GM23248 (cell line): Measurements from ENCODE around the gene CASZ1. TPM values are rescaled to one million over a fixed set of nuclear protein-coding genes. Genes with fewer than 3 reads are reported as not detected.
A peak's percentile ranks its signal among the peaks of the same experiment; 100 is the strongest.

Experiments used
- DNase-seq: peaks from one replicate; pipeline ENCODE4 v3.0.0-alpha.2; 2015
- H2AFZ ChIP-seq: fragments of 200-600 bp; sonication (generic); 2 replicates; pipeline ENCODE4 v1.6.1; 2016; ENCODE audit warnings: antibody characterized with exemption
- H3F3A ChIP-seq: fragments of 200-600 bp; sonication (generic); 2 replicates; pipeline ENCODE4 v1.6.1; 2016; ENCODE audit warnings: mild to moderate bottlenecking, antibody characterized with exemption, mixed run types; ENCODE audit not compliant: insufficient read depth
- H3K27ac ChIP-seq: fragments of 200-600 bp; sonication (generic); 2 replicates; pipeline ENCODE4 v1.5.1; 2016; ENCODE audit warnings: mild to moderate bottlenecking
- H3K27me3 ChIP-seq: fragments of 200-600 bp; sonication (generic); replicated peaks from 2 replicates; pipeline ENCODE4 v1.6.1; 2016; ENCODE audit warnings: mild to moderate bottlenecking; ENCODE audit not compliant: insufficient read depth
- H3K36me3 ChIP-seq: fragments of 200-600 bp; sonication (generic); 2 replicates; pipeline ENCODE4 v1.6.1; 2016; ENCODE audit warnings: low read depth, mild to moderate bottlenecking
- H3K4me1 ChIP-seq: fragments of 200-600 bp; sonication (generic); 2 replicates; pipeline ENCODE4 v1.6.1; 2016; ENCODE audit warnings: mild to moderate bottlenecking; ENCODE audit not compliant: insufficient read depth
- H3K4me2 ChIP-seq: fragments of 200-600 bp; sonication (generic); one replicate; pipeline ENCODE4 v1.6.1; 2016; ENCODE audit warnings: mild to moderate bottlenecking; ENCODE audit not compliant: unreplicated experiment
- H3K4me3 ChIP-seq: fragments of 200-600 bp; sonication (generic); 2 replicates; pipeline ENCODE4 v1.5.1; 2016; ENCODE audit warnings: mild to moderate bottlenecking
- H3K79me2 ChIP-seq: fragments of 200-600 bp; sonication (generic); 2 replicates; pipeline ENCODE4 v1.6.1; 2016; ENCODE audit warnings: mild to moderate bottlenecking; ENCODE audit not compliant: insufficient read depth
- H3K9ac ChIP-seq: fragments of 200-600 bp; sonication (generic); 2 replicates; pipeline ENCODE4 v1.6.1; 2016; ENCODE audit warnings: mild to moderate bottlenecking
- H3K9me2 ChIP-seq: fragments of 200-600 bp; sonication (generic); 2 replicates; pipeline ENCODE4 v1.6.1; 2016; ENCODE audit warnings: mixed run types, mild to moderate bottlenecking, moderate library complexity; ENCODE audit not compliant: insufficient read depth
- H3K9me3 ChIP-seq: fragments of 200-600 bp; sonication (generic); one replicate; pipeline ENCODE4 v1.6.1; 2017; ENCODE audit warnings: low read depth
- H4K20me1 ChIP-seq: fragments of 200-600 bp; sonication (generic); 2 replicates; pipeline ENCODE4 v1.6.0; 2016; ENCODE audit not compliant: insufficient read depth
- EZH2 ChIP-seq: fragments of 200-600 bp; sonication (generic); IDR thresholded peaks from 2 replicates; pipeline ENCODE4 v1.6.1; 2018; ENCODE audit warnings: antibody characterized with exemption, mild to moderate bottlenecking; ENCODE audit not compliant: insufficient read depth, poor library complexity, severe bottlenecking
- EZH2phosphoT487 ChIP-seq: fragments of 200-600 bp; sonication (generic); IDR thresholded peaks from 2 replicates; pipeline ENCODE4 v1.6.1; 2018; ENCODE audit warnings: antibody characterized with exemption, moderate library complexity, mild to moderate bottlenecking, low read depth; ENCODE audit not compliant: insufficient read depth
- WGBS, 2 experiments: methylation state at CpG; one replicate each; pipeline ENCODE4 v1.1.6; 2015 to 2017; ENCODE audit warnings: low lambda C conversion rate in 2 of 2, low coverage in 1 of 2; ENCODE audit errors: missing lambda C conversion rate in 2 of 2; 5-methylcytosine and 5-hydroxymethylcytosine counted together
- in situ Hi-C: fragments of 300-500 bp; cut with MboI; formaldehyde crosslinking; loops from 2 replicates; pipeline ENCODE4 v1.15.0; 2020
- polyA plus RNA-seq: library from polyadenylated mRNA; unstranded; fragments of >200 nt; fragmentation: Nextera tagmentation; extraction: Ambion mirVana; gene quantifications from 2 replicates; pipeline ENCODE4 v1.2.1, GENCODE V29; 2016
- total RNA-seq: library from RNA; depleted of rRNA; stranded (reverse); fragments of >200 nt; shearing (Covaris generic); gene quantifications from 2 replicates; pipeline ENCODE4 v1.2.3, GENCODE V29; 2014

CASZ1 gene
- total and polyA plus RNA-seq, 2 experiments from 2014 or later: 0.11 to 0.54 TPM

GRCh38 chr1:10737651-10738050 is 58.8 kb downstream of the CASZ1 start:
- H3K9ac ChIP-seq: no peak overlapping the region
- peaks cover 29% of the 10 kb centered on the region for H3K27me3 ChIP-seq
- no peak for DNase-seq
- in situ Hi-C loops: no loop called here
- 71 to 74% methylated on average over 12 of the region's 12 CpGs for WGBS, 2 experiments
- H3K36me3 ChIP-seq: no peaks in the 10 kb centered on the region
- no peaks in the 10 kb centered on the region for H3F3A ChIP-seq
- H2AFZ ChIP-seq: no peak overlapping the region
- TF ChIP-seq EZH2phosphoT487 (no peak), EZH2 (no peak)
- no peaks in the 10 kb centered on the region for H3K9me2 ChIP-seq
- H3K4me2 ChIP-seq: no peak overlapping the region
- H3K4me3 ChIP-seq: no peak overlapping the region
- no peaks in the 10 kb centered on the region for H3K79me2 ChIP-seq
- H3K4me1 ChIP-seq: no peaks in the 10 kb centered on the region
- H4K20me1 ChIP-seq: no peaks in the 10 kb centered on the region
- H3K9me3 ChIP-seq: no peaks in the 10 kb centered on the region
- H3K27ac ChIP-seq: no peak overlapping the region

- Histone ChIP-seq H3K4me2 (no peak overlapping the region), H3K4me1 (no peaks in the 10 kb centered on the region), H3K9me2 (no peaks in the 10 kb centered on the region), H3K79me2 (no peaks in the 10 kb centered on the region), H3K36me3 (no peaks in the 10 kb centered on the region), H3K9ac (no peak overlapping the region), H4K20me1 (no peaks in the 10 kb centered on the region), H3K9me3 (no peaks in the 10 kb centered on the region), H3F3A (no peaks in the 10 kb centered on the region), H3K27me3 (peaks cover 29% of the 10 kb centered on the region), H3K4me3 (no peak overlapping the region), H3K27ac (no peak overlapping the region), H2AFZ (no peak overlapping the region)
- 61 to 68% methylated on average over 26 to 27 of the region's 27 CpGs for WGBS, 2 experiments
- no peak for DNase-seq
- TF ChIP-seq EZH2 (no peak), EZH2phosphoT487 (no peak)
- in situ Hi-C loops: no loop called here
Observed at GRCh38 chr1:10736634-10737586, 59.5 kb downstream of the CASZ1 start.

- Histone ChIP-seq H3F3A (0 out of 2 replicates have a peak, but pooled peaks cover 4% of the 10 kb centered on the region), H3K9me2 (no peaks in the 10 kb centered on the region), H3K79me2 (no peaks in the 10 kb centered on the region), H3K9me3 (no peaks in the 10 kb centered on the region), H3K27ac (no peak overlapping the region), H3K36me3 (no peaks in the 10 kb centered on the region), H3K4me1 (no peaks in the 10 kb centered on the region), H2AFZ (no peak overlapping the region), H4K20me1 (no peaks in the 10 kb centered on the region), H3K4me3 (no peak overlapping the region), H3K27me3 (peaks cover 29% of the 10 kb centered on the region), H3K4me2 (no peak overlapping the region), H3K9ac (no peak overlapping the region)
- TF ChIP-seq EZH2 (no peak), EZH2phosphoT487 (no peak)
- in situ Hi-C loops: no loop called here
- no peak for DNase-seq
- 49 to 56% methylated on average over 9 to 11 of the region's 11 CpGs for WGBS, 2 experiments
Observed at GRCh38 chr1:10735563-10736305, 60.7 kb downstream of the CASZ1 start.

- H3K27ac ChIP-seq: no peak overlapping the region
- DNase-seq: peak; percentile 39
- no peaks in the 10 kb centered on the region for H3K79me2 ChIP-seq
- WGBS, 2 experiments: 23 to 24% methylated on average over 21 to 24 of the region's 24 CpGs
- no peaks in the 10 kb centered on the region for H3K36me3 ChIP-seq
- peaks cover 29% of the 10 kb centered on the region for H3K27me3 ChIP-seq
- H2AFZ ChIP-seq: no peak overlapping the region
- in situ Hi-C loops: no loop called here
- 0 out of 2 replicates have a peak, but pooled peaks cover 4% of the 10 kb centered on the region for H3F3A ChIP-seq
- no peaks in the 10 kb centered on the region for H4K20me1 ChIP-seq
- no peaks in the 10 kb centered on the region for H3K9me3 ChIP-seq
- H3K9ac ChIP-seq: no peak overlapping the region
- H3K4me2 ChIP-seq: no peak overlapping the region
- H3K4me3 ChIP-seq: no peak overlapping the region
- no peaks in the 10 kb centered on the region for H3K4me1 ChIP-seq
- TF ChIP-seq EZH2phosphoT487: no peak
- no peak for TF ChIP-seq EZH2
- no peaks in the 10 kb centered on the region for H3K9me2 ChIP-seq
Observed at GRCh38 chr1:10734962-10735544, 61.4 kb downstream of the CASZ1 start.
